ENCODE results near the gene LORICRIN. TPM values are rescaled to one million over a fixed set of nuclear protein-coding genes. Genes with fewer than 3 reads are reported as not detected.
A peak's percentile ranks its signal among the peaks of the same experiment; 100 is the strongest.

The LORICRIN gene
- total and polyA plus RNA-seq, 7 donors = 0.06 TPM; not detected in 6

GRCh38 chr1:153251562-153251961, 7.9 kb upstream of the LORICRIN start:
- H3K36me3 ChIP-seq = no peaks in the 10 kb centered on the region
- no peak overlapping the region for H3K27ac ChIP-seq
- no peak overlapping the region for H3K4me3 ChIP-seq
- no peak for TF ChIP-seq CTCF (IDR thresholded peaks at IDR 0.05)
- no peak for TF ChIP-seq POLR2AphosphoS5 (IDR thresholded peaks at IDR 0.05)
- no peak for TF ChIP-seq POLR2A (IDR thresholded peaks at IDR 0.05)
- TF ChIP-seq EP300 (IDR thresholded peaks at IDR 0.05) = no peak
- H3K9me3 ChIP-seq = no peaks in the 10 kb centered on the region
- H3K27me3 ChIP-seq = no peaks in the 10 kb centered on the region
- WGBS, 2 donors = 87 to 90% methylated on average over 3 of the region's 3 CpGs
- no peaks in the 10 kb centered on the region for H3K4me1 ChIP-seq
- intact Hi-C loops (cut with DNase I) = no loop called here
- no peak for DNase-seq

- no peak for TF ChIP-seq POLR2AphosphoS5 (IDR thresholded peaks at IDR 0.05)
- TF ChIP-seq POLR2A (IDR thresholded peaks at IDR 0.05) = no peak
- no peak for TF ChIP-seq EP300 (IDR thresholded peaks at IDR 0.05)
- no peak for TF ChIP-seq CTCF (IDR thresholded peaks at IDR 0.05)
- Histone ChIP-seq H3K9me3 (no peaks in the 10 kb centered on the region), H3K4me3 (no peak overlapping the region), H3K4me1 (no peaks in the 10 kb centered on the region), H3K36me3 (no peaks in the 10 kb centered on the region), H3K27me3 (no peaks in the 10 kb centered on the region), H3K27ac (no peak overlapping the region)
- no peak for DNase-seq
- WGBS, 2 donors = 79 to 88% methylated on average over 4 of the region's 4 CpGs
- intact Hi-C loops (cut with DNase I) = no loop called here
Measured at GRCh38 chr1:153251988-153252387, 7.5 kb upstream of the LORICRIN start.

- Histone ChIP-seq H3K4me3 (no peak overlapping the region), H3K4me1 (no peaks in the 10 kb centered on the region), H3K9me3 (no peaks in the 10 kb centered on the region), H3K36me3 (no peaks in the 10 kb centered on the region), H3K27ac (no peak overlapping the region), H3K27me3 (no peaks in the 10 kb centered on the region)
- TF ChIP-seq CTCF (IDR thresholded peaks at IDR 0.05) (no peak), EP300 (IDR thresholded peaks at IDR 0.05) (no peak), POLR2A (IDR thresholded peaks at IDR 0.05) (no peak), POLR2AphosphoS5 (IDR thresholded peaks at IDR 0.05) (no peak)
- WGBS, 2 donors = 52 to 56% methylated on average over 2 of the region's 2 CpGs
- no peak for DNase-seq
- intact Hi-C loops (cut with DNase I) = no loop called here
Measured at GRCh38 chr1:153253076-153253475, 6.4 kb upstream of the LORICRIN start.

GRCh38 chr1:153253693-153254092, 5.8 kb upstream of the LORICRIN start:
- H3K4me1 ChIP-seq = no peaks in the 10 kb centered on the region
- no peaks in the 10 kb centered on the region for H3K9me3 ChIP-seq
- intact Hi-C loops (cut with DNase I) = no loop called here
- H3K27ac ChIP-seq = no peak overlapping the region
- WGBS, 2 donors = 21 to 53% methylated on average over 1 of the region's 1 CpG
- H3K4me3 ChIP-seq = no peak overlapping the region
- H3K36me3 ChIP-seq = no peaks in the 10 kb centered on the region
- TF ChIP-seq EP300 (IDR thresholded peaks at IDR 0.05) (no peak), CTCF (IDR thresholded peaks at IDR 0.05) (no peak), POLR2AphosphoS5 (IDR thresholded peaks at IDR 0.05) (no peak), POLR2A (IDR thresholded peaks at IDR 0.05) (no peak)
- H3K27me3 ChIP-seq = no peaks in the 10 kb centered on the region
- DNase-seq = no peak

- intact Hi-C loops (cut with DNase I) = no loop called here
- peak overlapping the region; percentile 20 to 54 (median 45) for H3K4me3 ChIP-seq
- WGBS, 2 donors = 10 to 18% methylated on average over 45 of the region's 45 CpGs
- H3K27ac ChIP-seq = no peak overlapping the region
- H3K36me3 ChIP-seq = no peaks in the 10 kb centered on the region
- TF ChIP-seq CTCF (IDR thresholded peaks at IDR 0.05) (no peak), POLR2A (IDR thresholded peaks at IDR 0.05) (no peak), POLR2AphosphoS5 (IDR thresholded peaks at IDR 0.05) (no peak), EP300 (IDR thresholded peaks at IDR 0.05) (no peak)
- H3K4me1 ChIP-seq = peaks cover 0 to 21% (median 16%) of the 10 kb centered on the region in 4 donors
- H3K27me3 ChIP-seq = peaks cover 20 to 57% (median 38%) of the 10 kb centered on the region in 3 donors
- H3K9me3 ChIP-seq = no peaks in the 10 kb centered on the region
- no peak for DNase-seq
Measured at GRCh38 chr1:153260585-153261280, 1.2 kb downstream of the LORICRIN start.
